ENCODE results near the gene MOSMO. TPM values are rescaled to one million over a fixed set of nuclear protein-coding genes. Genes with fewer than 3 reads are reported as not detected.

The MOSMO gene
- total and polyA plus RNA-seq, 2 donors (not counting 3 experiments of a cell fraction or from before 2014, with no cell fraction given) = 15.9 to 22.0 TPM

- no peaks in the 10 kb centered on the region for H3K27me3 ChIP-seq (ENCODE audit: control insufficient read depth in 2 of 2, insufficient read depth in 2 of 2, low read length in 2 of 2)
- TF ChIP-seq POLR2AphosphoS5 (IDR thresholded peaks at IDR 0.05; ENCODE audit: insufficient read depth, low read depth, low read length) (no peak), JUN (IDR thresholded peaks at IDR 0.05; ENCODE audit: borderline replicate concordance, insufficient read depth, insufficient read length, low read depth) (no peak), GATA2 (IDR thresholded peaks at IDR 0.05; ENCODE audit: insufficient read depth, insufficient read length, low read depth, low read length) (no peak), POLR2A (IDR thresholded peaks at IDR 0.05; ENCODE audit: low read depth, low read length) (no peak), FOS (IDR thresholded peaks at IDR 0.05; ENCODE audit: borderline replicate concordance, insufficient read depth, low read length) (no peak), CTCF (IDR thresholded peaks at IDR 0.05; ENCODE audit: extremely low read depth in 1 of 2, insufficient read depth in 1 of 2, low read depth in 1 of 2, low read length in 2 of 2) (no peak), MYC (IDR thresholded peaks at IDR 0.05; ENCODE audit: low read depth, low read length) (no peak), MAX (IDR thresholded peaks at IDR 0.05; ENCODE audit: insufficient read depth, insufficient read length) (no peak), EZH2 (IDR thresholded peaks at IDR 0.05; ENCODE audit: borderline replicate concordance, low read depth, low read length, severe bottlenecking) (no peak)
- no peak overlapping the region for H2AFZ ChIP-seq (ENCODE audit: low read depth, low read length)
- intact Hi-C loops (cut with micrococcal nuclease) = no loop called here
- no peak overlapping the region for H3K9ac ChIP-seq (replicated peaks; ENCODE audit: extremely low read depth, insufficient read depth, low read length)
- dilution Hi-C loops (cut with MboI; ENCODE audit: extremely low pct_ligation_motif_present, low sequenced_read_pairs) = no loop called here
- FAIRE-seq = no peak
- no peak for DNase-seq (ENCODE audit: low read depth, low spot score)
- POLR2A ChIA-PET = interaction anchor here (0.9 kb wide), 1 partner anchor 21 kb away, joined by 3 read pairs; the partner anchor contains the start of gene MOSMO
- peaks cover 50% of the 10 kb centered on the region for H3K4me1 ChIP-seq (ENCODE audit: control insufficient read depth, extremely low read depth, insufficient read depth, low read length)
- peaks cover 85% of the 10 kb centered on the region for H3K79me2 ChIP-seq (ENCODE audit: control insufficient read depth, insufficient read depth, low read length)
- no peaks in the 10 kb centered on the region for H3K9me1 ChIP-seq (replicated peaks; ENCODE audit: control insufficient read depth, extremely low read depth, insufficient read depth, low read length)
- H3K36me3 ChIP-seq (ENCODE audit: control insufficient read depth in 2 of 2, extremely low read depth in 1 of 2, insufficient read depth in 2 of 2, low read length in 2 of 2) = peaks cover 0 to 2% of the 10 kb centered on the region in 2 experiments
- CTCF ChIA-PET = interaction anchor here (1.0 to 2.3 kb wide), 4 partner anchors 20 to 48 kb away, joined by 3 to 10 read pairs (median 6); partner anchors contain the start of gene MOSMO
- peak overlapping the region; percentile 29 for H3K27ac ChIP-seq (ENCODE audit: insufficient read depth, low read depth, low read length)
- H3K9me3 ChIP-seq (replicated peaks; ENCODE audit: control insufficient read depth, insufficient read depth, low read length) = no peaks in the 10 kb centered on the region
- peak overlapping the region; percentile 17 for H3K4me2 ChIP-seq (ENCODE audit: insufficient read depth, low read length)
- no peaks in the 10 kb centered on the region for H4K20me1 ChIP-seq (replicated peaks; ENCODE audit: control insufficient read depth, extremely low read depth, insufficient read depth, low read length)
- no TSS peak for BruUV-seq (replicated peaks)
- H3K4me3 ChIP-seq (replicated peaks in 1 of 3; ENCODE audit: insufficient read depth in 1 of 3, low read depth in 1 of 3, low read length in 3 of 3) = no peak overlapping the region
Measured at GRCh38 chr16:22029632-22030031, 21.7 kb downstream of the MOSMO start.

All from endothelial cell of umbilical vein (primary cell).